GM12878 (cell line): ENCODE data around the gene PAPOLA.

Source experiments
- BHLHE40 ChIP-seq, 2 experiments: fragments of 450-650 bp in 1 of 2; IDR thresholded peaks; 2 replicates each; pipeline ENCODE4 v1.6.1; 2011 to 2017; ENCODE audit warnings: low read depth in 2 of 2, borderline replicate concordance in 1 of 2, improper control_type of control experiment in 1 of 2, low read length in 1 of 2, mild to moderate bottlenecking in 1 of 2
- BRCA1 ChIP-seq: IDR thresholded peaks from 2 replicates; pipeline ENCODE4 v1.6.1; 2011; ENCODE audit warnings: low read depth, low read length, improper control_type of control experiment
- NFIC ChIP-seq: IDR thresholded peaks from 2 replicates; pipeline ENCODE4 v1.6.1; 2012; ENCODE audit warnings: low read depth, mild to moderate bottlenecking, inconsistent platforms, low read length, moderate library complexity
- RAD21 ChIP-seq: IDR thresholded peaks from 2 replicates; pipeline ENCODE4 v1.6.1; 2011; ENCODE audit warnings: mild to moderate bottlenecking, low read depth, low read length, moderate library complexity; ENCODE audit not compliant: insufficient read depth
- SP1 ChIP-seq: IDR thresholded peaks from one replicate; pipeline ENCODE4 v1.6.1; 2011; ENCODE audit warnings: low read depth, low read length
- SUPT20H ChIP-seq: IDR thresholded peaks from 2 replicates; pipeline ENCODE4 v1.6.1; 2011; ENCODE audit warnings: low read depth, mild to moderate bottlenecking, low read length, moderate library complexity, borderline replicate concordance; ENCODE audit not compliant: control insufficient read depth
- TBL1XR1 ChIP-seq: IDR thresholded peaks from 2 replicates; pipeline ENCODE4 v1.6.1; 2012; ENCODE audit warnings: low read depth, low read length, improper control_type of control experiment
- ZSCAN29 ChIP-seq: fragments of 450-650 bp; IDR thresholded peaks from 2 replicates; pipeline ENCODE4 v1.6.1; 2017; ENCODE audit warnings: mild to moderate bottlenecking, moderate library complexity
- TF ChIP-seq, protein P1 (sequence below), 3 experiments: IDR thresholded peaks in 2 of 3; conservative IDR thresholded peaks in 1 of 3; 2 replicates each; pipeline ENCODE4 v1.5.1; 2011; ENCODE audit warnings: low read depth in 3 of 3, low read length in 3 of 3, mild to moderate bottlenecking in 3 of 3, control low read depth in 2 of 3, moderate library complexity in 2 of 3, inconsistent platforms in 1 of 3, mixed read lengths in 1 of 3; ENCODE audit not compliant: control insufficient read depth in 2 of 3, insufficient read depth in 1 of 3; ENCODE audit errors: extremely low read depth in 1 of 3
- TF ChIP-seq, protein P2 (sequence below): IDR thresholded peaks from 2 replicates; pipeline ENCODE4 v1.6.1; 2012; ENCODE audit warnings: mild to moderate bottlenecking, low read depth, low read length

DNA sequence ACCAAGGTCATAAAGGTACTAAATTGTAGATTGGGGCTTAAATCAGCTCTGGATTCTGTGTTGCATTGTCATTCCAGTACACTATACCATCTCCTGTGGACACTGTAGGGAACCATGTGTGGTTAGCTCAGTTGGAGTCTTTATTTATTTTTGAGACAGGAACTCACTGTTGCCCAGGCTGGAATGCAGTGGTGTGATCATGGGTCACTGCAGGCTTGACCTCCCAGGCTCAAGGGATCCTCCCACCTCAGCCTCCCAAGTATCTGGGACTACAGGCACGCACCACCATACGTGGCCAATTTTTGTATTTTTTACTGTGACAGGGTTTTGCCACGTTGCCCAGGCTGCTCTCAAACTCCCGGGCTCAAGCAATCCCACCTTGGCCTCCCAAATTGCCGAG is 6.7 kb downstream of the PAPOLA start:
- TF ChIP-seq BRCA1 (no peak), SP1 (no peak), BHLHE40 (IDR thresholded peaks at IDR 0.05; ENCODE audit: borderline replicate concordance in 1 of 2, low read depth in 2 of 2, low read length in 1 of 2) (no peak), SUPT20H (no peak), RAD21 (no peak), ZSCAN29 (no peak), NFIC (no peak), TBL1XR1 (no peak)
- TF ChIP-seq, protein P1, sequence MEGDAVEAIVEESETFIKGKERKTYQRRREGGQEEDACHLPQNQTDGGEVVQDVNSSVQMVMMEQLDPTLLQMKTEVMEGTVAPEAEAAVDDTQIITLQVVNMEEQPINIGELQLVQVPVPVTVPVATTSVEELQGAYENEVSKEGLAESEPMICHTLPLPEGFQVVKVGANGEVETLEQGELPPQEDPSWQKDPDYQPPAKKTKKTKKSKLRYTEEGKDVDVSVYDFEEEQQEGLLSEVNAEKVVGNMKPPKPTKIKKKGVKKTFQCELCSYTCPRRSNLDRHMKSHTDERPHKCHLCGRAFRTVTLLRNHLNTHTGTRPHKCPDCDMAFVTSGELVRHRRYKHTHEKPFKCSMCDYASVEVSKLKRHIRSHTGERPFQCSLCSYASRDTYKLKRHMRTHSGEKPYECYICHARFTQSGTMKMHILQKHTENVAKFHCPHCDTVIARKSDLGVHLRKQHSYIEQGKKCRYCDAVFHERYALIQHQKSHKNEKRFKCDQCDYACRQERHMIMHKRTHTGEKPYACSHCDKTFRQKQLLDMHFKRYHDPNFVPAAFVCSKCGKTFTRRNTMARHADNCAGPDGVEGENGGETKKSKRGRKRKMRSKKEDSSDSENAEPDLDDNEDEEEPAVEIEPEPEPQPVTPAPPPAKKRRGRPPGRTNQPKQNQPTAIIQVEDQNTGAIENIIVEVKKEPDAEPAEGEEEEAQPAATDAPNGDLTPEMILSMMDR (IDR thresholded peaks at IDR 0.05 in 2 of 3, conservative IDR thresholded peaks at IDR 0.05 in 1 of 3; ENCODE audit: control insufficient read depth in 2 of 3, extremely low read depth in 1 of 3, insufficient read depth in 1 of 3, low read depth in 3 of 3, low read length in 3 of 3), result no peak
- TF ChIP-seq, protein P2, sequence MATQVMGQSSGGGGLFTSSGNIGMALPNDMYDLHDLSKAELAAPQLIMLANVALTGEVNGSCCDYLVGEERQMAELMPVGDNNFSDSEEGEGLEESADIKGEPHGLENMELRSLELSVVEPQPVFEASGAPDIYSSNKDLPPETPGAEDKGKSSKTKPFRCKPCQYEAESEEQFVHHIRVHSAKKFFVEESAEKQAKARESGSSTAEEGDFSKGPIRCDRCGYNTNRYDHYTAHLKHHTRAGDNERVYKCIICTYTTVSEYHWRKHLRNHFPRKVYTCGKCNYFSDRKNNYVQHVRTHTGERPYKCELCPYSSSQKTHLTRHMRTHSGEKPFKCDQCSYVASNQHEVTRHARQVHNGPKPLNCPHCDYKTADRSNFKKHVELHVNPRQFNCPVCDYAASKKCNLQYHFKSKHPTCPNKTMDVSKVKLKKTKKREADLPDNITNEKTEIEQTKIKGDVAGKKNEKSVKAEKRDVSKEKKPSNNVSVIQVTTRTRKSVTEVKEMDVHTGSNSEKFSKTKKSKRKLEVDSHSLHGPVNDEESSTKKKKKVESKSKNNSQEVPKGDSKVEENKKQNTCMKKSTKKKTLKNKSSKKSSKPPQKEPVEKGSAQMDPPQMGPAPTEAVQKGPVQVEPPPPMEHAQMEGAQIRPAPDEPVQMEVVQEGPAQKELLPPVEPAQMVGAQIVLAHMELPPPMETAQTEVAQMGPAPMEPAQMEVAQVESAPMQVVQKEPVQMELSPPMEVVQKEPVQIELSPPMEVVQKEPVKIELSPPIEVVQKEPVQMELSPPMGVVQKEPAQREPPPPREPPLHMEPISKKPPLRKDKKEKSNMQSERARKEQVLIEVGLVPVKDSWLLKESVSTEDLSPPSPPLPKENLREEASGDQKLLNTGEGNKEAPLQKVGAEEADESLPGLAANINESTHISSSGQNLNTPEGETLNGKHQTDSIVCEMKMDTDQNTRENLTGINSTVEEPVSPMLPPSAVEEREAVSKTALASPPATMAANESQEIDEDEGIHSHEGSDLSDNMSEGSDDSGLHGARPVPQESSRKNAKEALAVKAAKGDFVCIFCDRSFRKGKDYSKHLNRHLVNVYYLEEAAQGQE, result no peak
